Liver (tissue), 9 donors: ENCODE data around the gene NOC2L. TPM values are rescaled to one million over a fixed set of nuclear protein-coding genes. Genes with fewer than 3 reads are reported as not detected.

ENCODE experiments used
- DNase-seq: peaks from one replicate; pipeline ENCODE4 v3.0.0-alpha.2; 2017; ENCODE audit warnings: low spot score
- H3K27ac ChIP-seq, 2 donors: one replicate each; pipeline ENCODE4 v1.7.0; 2013; ENCODE audit warnings: inconsistent platforms in 2 of 2, low read length in 2 of 2, control low read depth in 1 of 2, low read depth in 1 of 2, mild to moderate bottlenecking in 1 of 2
- H3K27me3 ChIP-seq, 4 donors: one replicate each; pipeline versions ENCODE4 v1.6.1 to v1.7.0; 2013; ENCODE audit warnings: low read length in 3 of 4, inconsistent platforms in 1 of 4, mild to moderate bottlenecking in 1 of 4, moderate library complexity in 1 of 4; ENCODE audit not compliant: control insufficient read depth in 4 of 4, insufficient read depth in 4 of 4
- H3K36me3 ChIP-seq, 4 donors: one replicate each; pipeline versions ENCODE4 v1.6.1 to v1.7.0; 2013; ENCODE audit warnings: low read length in 3 of 4, mild to moderate bottlenecking in 3 of 4, low read depth in 1 of 4, moderate library complexity in 1 of 4; ENCODE audit not compliant: control insufficient read depth in 4 of 4, insufficient read depth in 3 of 4
- H3K4me1 ChIP-seq, 4 donors: one replicate each; pipeline versions ENCODE4 v1.6.1 to v1.7.0; 2013; ENCODE audit warnings: low read length in 3 of 4, mild to moderate bottlenecking in 3 of 4, moderate library complexity in 1 of 4; ENCODE audit not compliant: control insufficient read depth in 4 of 4, insufficient read depth in 4 of 4
- H3K4me3 ChIP-seq, 3 donors: one replicate each; pipeline versions ENCODE4 v1.6.1 to v1.7.0; 2013; ENCODE audit warnings: low read length in 3 of 3, control low read depth in 1 of 3, low read depth in 1 of 3, mild to moderate bottlenecking in 1 of 3
- H3K9ac ChIP-seq, 2 donors: one replicate each; pipeline ENCODE4 v1.7.0; 2013; ENCODE audit warnings: low read length in 2 of 2, mild to moderate bottlenecking in 2 of 2, moderate library complexity in 2 of 2, control low read depth in 1 of 2, low read depth in 1 of 2
- H3K9me3 ChIP-seq, 4 donors: one replicate each; pipeline versions ENCODE4 v1.6.1 to v1.7.0; 2013; ENCODE audit warnings: low read length in 3 of 4; ENCODE audit not compliant: control insufficient read depth in 4 of 4
- EGR1 ChIP-seq, 2 donors: IDR thresholded peaks; 2 replicates each; pipeline ENCODE4 v1.6.1; 2016 to 2018; ENCODE audit warnings: antibody characterized with exemption in 2 of 2, low read depth in 2 of 2
- FOXA1 ChIP-seq: IDR thresholded peaks from 2 replicates; pipeline ENCODE4 v1.6.1; 2016; ENCODE audit warnings: antibody characterized with exemption
- FOXA2 ChIP-seq: IDR thresholded peaks from 2 replicates; pipeline ENCODE4 v1.6.1; 2016; ENCODE audit warnings: antibody characterized with exemption
- GABPA ChIP-seq, 2 donors: IDR thresholded peaks in 1 of 2; conservative IDR thresholded peaks in 1 of 2; 2 replicates each; pipeline ENCODE4 v1.6.1; 2016; ENCODE audit warnings: antibody characterized with exemption in 2 of 2, mild to moderate bottlenecking in 1 of 2, moderate library complexity in 1 of 2
- HNF4A ChIP-seq, 2 donors: conservative IDR thresholded peaks; 2 replicates each; pipeline ENCODE4 v1.6.1; 2016; ENCODE audit warnings: antibody characterized with exemption in 2 of 2, mild to moderate bottlenecking in 2 of 2
- HNF4G ChIP-seq: IDR thresholded peaks from 2 replicates; pipeline ENCODE4 v1.6.1; 2016; ENCODE audit warnings: antibody characterized with exemption
- JUND ChIP-seq, 2 donors: IDR thresholded peaks; 2 replicates each; pipeline ENCODE4 v1.6.1; 2016; ENCODE audit warnings: antibody characterized with exemption in 2 of 2
- NR2F2 ChIP-seq: IDR thresholded peaks from 2 replicates; pipeline ENCODE4 v1.6.1; 2016; ENCODE audit warnings: antibody characterized with exemption
- RAD21 ChIP-seq, 2 donors: IDR thresholded peaks; 2 replicates each; pipeline ENCODE4 v1.6.1; 2016; ENCODE audit warnings: antibody characterized with exemption in 2 of 2, mild to moderate bottlenecking in 2 of 2
- RXRA ChIP-seq, 2 donors: IDR thresholded peaks; 2 replicates each; pipeline ENCODE4 v1.6.1; 2017 to 2018; ENCODE audit warnings: antibody characterized with exemption in 2 of 2, mild to moderate bottlenecking in 1 of 2
- SP1 ChIP-seq: IDR thresholded peaks from 2 replicates; pipeline ENCODE4 v1.6.1; 2018; ENCODE audit warnings: antibody characterized with exemption, mild to moderate bottlenecking
- TAF1 ChIP-seq: conservative IDR thresholded peaks from 2 replicates; pipeline ENCODE4 v1.6.1; 2016; ENCODE audit warnings: antibody characterized with exemption, mild to moderate bottlenecking
- YY1 ChIP-seq: IDR thresholded peaks from 2 replicates; pipeline ENCODE4 v1.6.1; 2016; ENCODE audit warnings: antibody characterized with exemption, mild to moderate bottlenecking
- WGBS: extraction: QIAGEN DNeasy Blood & Tissue Kit; methylation state at CpG from one replicate; pipeline ENCODE4 v1.1.7; 2013; 5-methylcytosine and 5-hydroxymethylcytosine counted together
- polyA plus RNA-seq, 2 donors: library from polyadenylated mRNA; stranded (reverse) in 1 of 2; unstranded in 1 of 2; fragments of 200-250 nt in 1 of 2; fragments of >200 nt in 1 of 2; fragmentation: Nextera tagmentation in 1 of 2; extraction: Ambion mirVana in 1 of 2; gene quantifications; one replicate each; pipeline versions ENCODE4 v1.2.1 to v1.2.3, GENCODE V29; 2013 to 2015
- total RNA-seq, 2 donors: library from RNA; depleted of rRNA; stranded (reverse); fragments of >200 nt; gene quantifications; one replicate each; pipeline ENCODE4 v1.2.3, GENCODE V29; 2014
- TF ChIP-seq, protein P1 (sequence below): IDR thresholded peaks from 2 replicates; pipeline ENCODE4 v1.6.1; 2016; ENCODE audit warnings: antibody characterized with exemption
- TF ChIP-seq, protein P2 (sequence below): IDR thresholded peaks from 2 replicates; pipeline ENCODE4 v1.6.1; 2016; ENCODE audit warnings: antibody characterized with exemption
- TF ChIP-seq, protein P3 (sequence below): IDR thresholded peaks from 2 replicates; pipeline ENCODE4 v1.6.1; 2016; ENCODE audit warnings: antibody characterized with exemption, mild to moderate bottlenecking
- TF ChIP-seq, protein P4 (sequence below): IDR thresholded peaks from 2 replicates; pipeline ENCODE4 v1.6.1; 2016; ENCODE audit warnings: antibody characterized with exemption
- TF ChIP-seq, protein P5 (sequence below): fragments of 150-350 bp; IDR thresholded peaks from 2 replicates; pipeline ENCODE4 v1.5.1; 2017; ENCODE audit warnings: improper control_type of control experiment, low read depth, low read length; ENCODE audit not compliant: missing input control
- donor health status: healthy.
- donor health status: healthy.
- donor health status: healthy.
- donor health status: healthy.
- donor health status: healthy.

NOC2L gene
- total and polyA plus RNA-seq, 4 donors, result 17.1 to 34.5 (median 30.0) TPM

DNA sequence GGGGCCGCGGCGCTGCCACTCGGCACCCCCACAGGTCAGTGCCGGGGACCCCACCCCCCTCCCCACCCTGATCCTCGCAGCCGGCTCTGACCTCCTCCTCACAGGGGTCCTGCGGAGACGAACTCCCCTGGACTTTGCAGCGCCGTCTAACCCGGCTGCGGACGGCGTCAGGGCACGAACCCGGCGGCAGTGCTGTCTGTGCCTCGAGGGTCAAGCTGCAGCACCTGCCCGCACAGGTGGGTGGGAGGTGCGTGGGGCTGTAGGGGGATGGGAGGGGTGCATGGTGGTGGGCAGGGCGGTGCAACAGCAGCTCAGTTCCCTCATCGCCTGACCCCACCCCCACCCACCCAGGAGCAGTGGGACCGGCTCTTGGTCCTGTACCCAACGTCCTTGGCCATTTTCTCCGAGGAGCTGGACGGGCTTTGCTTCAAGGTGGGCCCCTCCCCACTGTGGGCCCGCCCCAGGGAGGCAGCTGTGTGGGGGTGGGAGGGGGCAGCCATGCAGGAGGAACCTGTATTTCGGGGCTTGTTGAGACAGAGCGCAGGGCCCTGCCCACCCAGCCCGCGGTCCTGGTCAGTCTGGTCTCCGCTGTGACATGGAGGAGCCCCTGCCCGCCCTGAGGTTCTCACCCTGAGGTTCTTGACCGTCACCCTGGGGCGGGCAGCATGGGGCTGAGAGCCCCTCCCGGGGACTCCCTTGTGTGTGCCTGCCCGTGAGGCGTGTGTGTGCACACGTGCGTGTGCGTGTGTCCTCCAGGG lies 12.1 kb upstream of the NOC2L start:
- TF ChIP-seq HNF4G (no peak), FOXA1 (no peak), FOXA2 (no peak)
- no peak for DNase-seq
- Histone ChIP-seq H3K9ac (no peak overlapping the region), H3K27me3 (peaks cover 0 to 26% (median 2%) of the 10 kb centered on the region in 4 donors), H3K27ac (no peak overlapping the region), H3K4me3 (no peak overlapping the region), H3K9me3 (no peaks in the 10 kb centered on the region), H3K4me1 (peaks cover 3 to 13% (median 8%) of the 10 kb centered on the region in 4 donors), H3K36me3 (no peaks in the 10 kb centered on the region)
- WGBS, result 44% methylated on average over 42 of the region's 42 CpGs

DNA sequence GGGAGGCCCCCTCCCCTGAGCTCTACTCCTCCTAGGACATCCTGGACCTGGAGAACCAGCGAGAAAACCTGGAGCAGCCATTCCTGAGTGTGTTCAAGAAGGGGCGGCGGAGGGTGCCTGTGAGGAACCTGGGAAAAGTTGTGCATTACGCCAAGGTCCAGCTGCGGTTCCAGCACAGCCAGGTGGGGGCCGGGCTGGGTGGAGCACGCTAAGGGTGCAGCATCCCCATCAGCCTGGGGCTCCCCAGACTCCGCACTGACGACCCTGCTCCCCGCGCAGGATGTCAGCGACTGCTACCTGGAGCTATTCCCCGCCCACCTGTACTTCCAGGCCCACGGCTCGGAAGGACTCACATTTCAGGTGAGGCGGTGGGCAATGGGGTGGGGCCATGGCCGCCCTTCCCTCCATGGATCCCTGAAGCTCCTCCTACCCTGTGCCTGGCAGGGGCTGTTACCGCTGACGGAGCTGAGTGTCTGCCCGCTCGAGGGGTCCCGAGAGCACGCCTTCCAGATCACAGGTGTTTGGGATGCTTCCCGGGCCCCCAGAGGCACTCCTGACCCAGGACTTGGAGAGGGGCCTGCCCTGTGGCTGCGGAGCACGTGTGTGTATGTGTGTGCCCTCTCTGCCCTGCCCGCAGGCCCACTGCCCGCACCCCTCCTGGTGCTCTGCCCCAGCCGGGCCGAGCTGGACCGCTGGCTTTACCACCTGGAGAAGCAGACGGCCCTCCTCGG lies 11.4 kb upstream of the NOC2L start:
- Histone ChIP-seq H3K36me3 (no peaks in the 10 kb centered on the region), H3K9ac (no peak overlapping the region), H3K27me3 (peaks cover 0 to 26% (median 2%) of the 10 kb centered on the region in 4 donors), H3K27ac (no peak overlapping the region), H3K4me1 (peaks cover 3 to 12% (median 9%) of the 10 kb centered on the region in 4 donors), H3K9me3 (no peaks in the 10 kb centered on the region), H3K4me3 (no peak overlapping the region)
- no peak for DNase-seq
- TF ChIP-seq HNF4A (conservative IDR thresholded peaks at IDR 0.05) (no peak), RAD21 (IDR thresholded peaks at IDR 0.05) (no peak), SP1 (no peak), TAF1 (no peak), GABPA (IDR thresholded peaks at IDR 0.05 in 1 of 2, conservative IDR thresholded peaks at IDR 0.05 in 1 of 2) (no peak), YY1 (no peak), HNF4G (no peak), FOXA1 (no peak), JUND (IDR thresholded peaks at IDR 0.05) (no peak), NR2F2 (no peak), RXRA (IDR thresholded peaks at IDR 0.05) (no peak), FOXA2 (no peak), EGR1 (IDR thresholded peaks at IDR 0.05; ENCODE audit: low read depth in 2 of 2) (no peak)
- TF ChIP-seq, protein P1, sequence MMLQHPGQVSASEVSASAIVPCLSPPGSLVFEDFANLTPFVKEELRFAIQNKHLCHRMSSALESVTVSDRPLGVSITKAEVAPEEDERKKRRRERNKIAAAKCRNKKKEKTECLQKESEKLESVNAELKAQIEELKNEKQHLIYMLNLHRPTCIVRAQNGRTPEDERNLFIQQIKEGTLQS, result no peak
- TF ChIP-seq, protein P2, sequence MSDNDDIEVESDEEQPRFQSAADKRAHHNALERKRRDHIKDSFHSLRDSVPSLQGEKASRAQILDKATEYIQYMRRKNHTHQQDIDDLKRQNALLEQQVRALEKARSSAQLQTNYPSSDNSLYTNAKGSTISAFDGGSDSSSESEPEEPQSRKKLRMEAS, result no peak
- TF ChIP-seq, protein P3, sequence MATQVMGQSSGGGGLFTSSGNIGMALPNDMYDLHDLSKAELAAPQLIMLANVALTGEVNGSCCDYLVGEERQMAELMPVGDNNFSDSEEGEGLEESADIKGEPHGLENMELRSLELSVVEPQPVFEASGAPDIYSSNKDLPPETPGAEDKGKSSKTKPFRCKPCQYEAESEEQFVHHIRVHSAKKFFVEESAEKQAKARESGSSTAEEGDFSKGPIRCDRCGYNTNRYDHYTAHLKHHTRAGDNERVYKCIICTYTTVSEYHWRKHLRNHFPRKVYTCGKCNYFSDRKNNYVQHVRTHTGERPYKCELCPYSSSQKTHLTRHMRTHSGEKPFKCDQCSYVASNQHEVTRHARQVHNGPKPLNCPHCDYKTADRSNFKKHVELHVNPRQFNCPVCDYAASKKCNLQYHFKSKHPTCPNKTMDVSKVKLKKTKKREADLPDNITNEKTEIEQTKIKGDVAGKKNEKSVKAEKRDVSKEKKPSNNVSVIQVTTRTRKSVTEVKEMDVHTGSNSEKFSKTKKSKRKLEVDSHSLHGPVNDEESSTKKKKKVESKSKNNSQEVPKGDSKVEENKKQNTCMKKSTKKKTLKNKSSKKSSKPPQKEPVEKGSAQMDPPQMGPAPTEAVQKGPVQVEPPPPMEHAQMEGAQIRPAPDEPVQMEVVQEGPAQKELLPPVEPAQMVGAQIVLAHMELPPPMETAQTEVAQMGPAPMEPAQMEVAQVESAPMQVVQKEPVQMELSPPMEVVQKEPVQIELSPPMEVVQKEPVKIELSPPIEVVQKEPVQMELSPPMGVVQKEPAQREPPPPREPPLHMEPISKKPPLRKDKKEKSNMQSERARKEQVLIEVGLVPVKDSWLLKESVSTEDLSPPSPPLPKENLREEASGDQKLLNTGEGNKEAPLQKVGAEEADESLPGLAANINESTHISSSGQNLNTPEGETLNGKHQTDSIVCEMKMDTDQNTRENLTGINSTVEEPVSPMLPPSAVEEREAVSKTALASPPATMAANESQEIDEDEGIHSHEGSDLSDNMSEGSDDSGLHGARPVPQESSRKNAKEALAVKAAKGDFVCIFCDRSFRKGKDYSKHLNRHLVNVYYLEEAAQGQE, result no peak
- TF ChIP-seq, protein P4, sequence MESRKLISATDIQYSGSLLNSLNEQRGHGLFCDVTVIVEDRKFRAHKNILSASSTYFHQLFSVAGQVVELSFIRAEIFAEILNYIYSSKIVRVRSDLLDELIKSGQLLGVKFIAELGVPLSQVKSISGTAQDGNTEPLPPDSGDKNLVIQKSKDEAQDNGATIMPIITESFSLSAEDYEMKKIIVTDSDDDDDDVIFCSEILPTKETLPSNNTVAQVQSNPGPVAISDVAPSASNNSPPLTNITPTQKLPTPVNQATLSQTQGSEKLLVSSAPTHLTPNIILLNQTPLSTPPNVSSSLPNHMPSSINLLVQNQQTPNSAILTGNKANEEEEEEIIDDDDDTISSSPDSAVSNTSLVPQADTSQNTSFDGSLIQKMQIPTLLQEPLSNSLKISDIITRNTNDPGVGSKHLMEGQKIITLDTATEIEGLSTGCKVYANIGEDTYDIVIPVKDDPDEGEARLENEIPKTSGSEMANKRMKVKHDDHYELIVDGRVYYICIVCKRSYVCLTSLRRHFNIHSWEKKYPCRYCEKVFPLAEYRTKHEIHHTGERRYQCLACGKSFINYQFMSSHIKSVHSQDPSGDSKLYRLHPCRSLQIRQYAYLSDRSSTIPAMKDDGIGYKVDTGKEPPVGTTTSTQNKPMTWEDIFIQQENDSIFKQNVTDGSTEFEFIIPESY, result no peak
- TF ChIP-seq, protein P5, sequence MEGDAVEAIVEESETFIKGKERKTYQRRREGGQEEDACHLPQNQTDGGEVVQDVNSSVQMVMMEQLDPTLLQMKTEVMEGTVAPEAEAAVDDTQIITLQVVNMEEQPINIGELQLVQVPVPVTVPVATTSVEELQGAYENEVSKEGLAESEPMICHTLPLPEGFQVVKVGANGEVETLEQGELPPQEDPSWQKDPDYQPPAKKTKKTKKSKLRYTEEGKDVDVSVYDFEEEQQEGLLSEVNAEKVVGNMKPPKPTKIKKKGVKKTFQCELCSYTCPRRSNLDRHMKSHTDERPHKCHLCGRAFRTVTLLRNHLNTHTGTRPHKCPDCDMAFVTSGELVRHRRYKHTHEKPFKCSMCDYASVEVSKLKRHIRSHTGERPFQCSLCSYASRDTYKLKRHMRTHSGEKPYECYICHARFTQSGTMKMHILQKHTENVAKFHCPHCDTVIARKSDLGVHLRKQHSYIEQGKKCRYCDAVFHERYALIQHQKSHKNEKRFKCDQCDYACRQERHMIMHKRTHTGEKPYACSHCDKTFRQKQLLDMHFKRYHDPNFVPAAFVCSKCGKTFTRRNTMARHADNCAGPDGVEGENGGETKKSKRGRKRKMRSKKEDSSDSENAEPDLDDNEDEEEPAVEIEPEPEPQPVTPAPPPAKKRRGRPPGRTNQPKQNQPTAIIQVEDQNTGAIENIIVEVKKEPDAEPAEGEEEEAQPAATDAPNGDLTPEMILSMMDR, result no peak
- WGBS, result 21% methylated on average over 33 of the region's 33 CpGs
